Measurements from ENCODE around the gene KIR3DL2.
"Not testable (repeated sequence)": the region's sequence is repeated elsewhere in the genome, so short reads cannot be mapped to it uniquely, and the experiment has no call there.

The KIR3DL2 gene

GRCh38 chr19:54873990-54874389, 23.7 kb downstream of the KIR3DL2 start, which contains the start of gene FCAR:
TSS of gene FCAR (plus strand) at chr19:54874235. CDS start at chr19:54874290, 55 bp downstream.
- FAIRE-seq: no peak

GRCh38 chr19:54875506-54875905, 25.3 kb downstream of the KIR3DL2 start:
- no peak for FAIRE-seq

- FAIRE-seq: no peak
Measured at GRCh38 chr19:54877471-54877870, 27.2 kb downstream of the KIR3DL2 start.

- no peak for FAIRE-seq
Measured at GRCh38 chr19:54881884-54882283, 31.6 kb downstream of the KIR3DL2 start.

GRCh38 chr19:54882758-54883157, 32.5 kb downstream of the KIR3DL2 start:
- FAIRE-seq: no peak

GRCh38 chr19:54883228-54883627, 33.0 kb downstream of the KIR3DL2 start:
- no peak for FAIRE-seq

GRCh38 chr19:54888239-54888638, 38.0 kb downstream of the KIR3DL2 start:
- no peak for FAIRE-seq

GRCh38 chr19:54889566-54889965, 39.3 kb downstream of the KIR3DL2 start:
- no peak for FAIRE-seq

GRCh38 chr19:54893406-54893805, 43.2 kb downstream of the KIR3DL2 start:
- no peak for FAIRE-seq

GRCh38 chr19:54894106-54894505, 43.9 kb downstream of the KIR3DL2 start:
- not testable (repeated sequence) for FAIRE-seq

GRCh38 chr19:54896036-54896435, 45.8 kb downstream of the KIR3DL2 start:
- FAIRE-seq: no peak

GRCh38 chr19:54898685-54899084, 48.4 kb downstream of the KIR3DL2 start:
- FAIRE-seq: not testable (repeated sequence)

- not testable (repeated sequence) for FAIRE-seq
Measured at GRCh38 chr19:54899646-54900045, 49.4 kb downstream of the KIR3DL2 start.

GRCh38 chr19:54901153-54901552, 50.9 kb downstream of the KIR3DL2 start:
- FAIRE-seq: not testable (repeated sequence)

- no peak for FAIRE-seq
Measured at GRCh38 chr19:54902061-54902460, 51.8 kb downstream of the KIR3DL2 start.

GRCh38 chr19:54903303-54903702, 53.1 kb downstream of the KIR3DL2 start:
- FAIRE-seq: no peak

- FAIRE-seq: not testable (repeated sequence)
Measured at GRCh38 chr19:54904261-54904660, 54.0 kb downstream of the KIR3DL2 start.

GRCh38 chr19:54905421-54905802, 55.2 kb downstream of the KIR3DL2 start:
- no peak for FAIRE-seq

GRCh38 chr19:54905803-54906511, 55.7 kb downstream of the KIR3DL2 start, which contains the start of gene NCR1:
TSS of gene NCR1 (plus strand) at chr19:54906148. CDS start at chr19:54906188, 40 bp downstream.
- FAIRE-seq: no peak

GRCh38 chr19:54906819-54907218, 56.6 kb downstream of the KIR3DL2 start:
- FAIRE-seq: no peak

- not testable (repeated sequence) for FAIRE-seq
Measured at GRCh38 chr19:54907899-54908298, 57.7 kb downstream of the KIR3DL2 start.
